ENCODE results near the gene FAM184B.

GRCh38 chr4:17704020-17704650, 77.3 kb downstream of the FAM184B start:
- TF ChIP-seq POLR2AphosphoS5 (IDR thresholded peaks at IDR 0.05) (no peak), POLR2A (IDR thresholded peaks at IDR 0.05) (no peak)
- TF ChIP-seq, protein P1, sequence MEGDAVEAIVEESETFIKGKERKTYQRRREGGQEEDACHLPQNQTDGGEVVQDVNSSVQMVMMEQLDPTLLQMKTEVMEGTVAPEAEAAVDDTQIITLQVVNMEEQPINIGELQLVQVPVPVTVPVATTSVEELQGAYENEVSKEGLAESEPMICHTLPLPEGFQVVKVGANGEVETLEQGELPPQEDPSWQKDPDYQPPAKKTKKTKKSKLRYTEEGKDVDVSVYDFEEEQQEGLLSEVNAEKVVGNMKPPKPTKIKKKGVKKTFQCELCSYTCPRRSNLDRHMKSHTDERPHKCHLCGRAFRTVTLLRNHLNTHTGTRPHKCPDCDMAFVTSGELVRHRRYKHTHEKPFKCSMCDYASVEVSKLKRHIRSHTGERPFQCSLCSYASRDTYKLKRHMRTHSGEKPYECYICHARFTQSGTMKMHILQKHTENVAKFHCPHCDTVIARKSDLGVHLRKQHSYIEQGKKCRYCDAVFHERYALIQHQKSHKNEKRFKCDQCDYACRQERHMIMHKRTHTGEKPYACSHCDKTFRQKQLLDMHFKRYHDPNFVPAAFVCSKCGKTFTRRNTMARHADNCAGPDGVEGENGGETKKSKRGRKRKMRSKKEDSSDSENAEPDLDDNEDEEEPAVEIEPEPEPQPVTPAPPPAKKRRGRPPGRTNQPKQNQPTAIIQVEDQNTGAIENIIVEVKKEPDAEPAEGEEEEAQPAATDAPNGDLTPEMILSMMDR (IDR thresholded peaks at IDR 0.05): no peak

All from transverse colon (tissue), 4 donors.